ENCODE data around the gene CDKL4.
"Not testable (repeated sequence)": the region's sequence is repeated elsewhere in the genome, so short reads cannot be mapped to it uniquely, and the experiment has no call there.

The CDKL4 gene

GRCh38 chr2:39140948-39141333 is 102.8 kb downstream of the CDKL4 start:
- DNase-seq = not testable (repeated sequence)

- no peak for DNase-seq
Observed at GRCh38 chr2:39140322-39140847, 103.4 kb downstream of the CDKL4 start.

- no peak for DNase-seq
Observed at GRCh38 chr2:39139511-39140237, 104.1 kb downstream of the CDKL4 start.

- DNase-seq = no peak
Observed at GRCh38 chr2:39138837-39139211, 104.9 kb downstream of the CDKL4 start.

- not testable (repeated sequence) for DNase-seq
Observed at GRCh38 chr2:39138187-39138836, 105.5 kb downstream of the CDKL4 start.

- DNase-seq = no peak
Observed at GRCh38 chr2:39136799-39137198, 107.0 kb downstream of the CDKL4 start.

GRCh38 chr2:39135690-39136259 is 108.0 kb downstream of the CDKL4 start:
- no peak for DNase-seq

GRCh38 chr2:39133215-39133851 is 110.4 kb downstream of the CDKL4 start:
- no peak for DNase-seq

- no peak for DNase-seq
Observed at GRCh38 chr2:39128919-39129391, 114.8 kb downstream of the CDKL4 start.

- DNase-seq = peak; percentile 3
Observed at GRCh38 chr2:39127973-39128372, 115.8 kb downstream of the CDKL4 start.
